Glutamatergic neuron (in vitro differentiated cells): ENCODE data around the gene PACRG. TPM values are rescaled to one million over a fixed set of nuclear protein-coding genes. Genes with fewer than 3 reads are reported as not detected.

Source experiments
- DNase-seq: peaks from one replicate; pipeline ENCODE4 v3.0.0; 2022
- H3K27ac Mint-ChIP-seq: one replicate; pipeline ENCODE4 v1.8.0; 2020; ENCODE audit warnings: mild to moderate bottlenecking, mixed read lengths, inconsistent platforms; ENCODE audit not compliant: unreplicated experiment
- H3K27me3 Mint-ChIP-seq: one replicate; pipeline ENCODE4 v1.8.0; 2020; ENCODE audit warnings: mild to moderate bottlenecking, moderate library complexity, mixed read lengths, inconsistent platforms; ENCODE audit not compliant: unreplicated experiment
- H3K36me3 Mint-ChIP-seq: one replicate; pipeline ENCODE4 v1.8.0; 2020; ENCODE audit warnings: mild to moderate bottlenecking, mixed read lengths, inconsistent platforms; ENCODE audit not compliant: unreplicated experiment
- H3K4me1 Mint-ChIP-seq: one replicate; pipeline ENCODE4 v1.8.0; 2020; ENCODE audit warnings: mild to moderate bottlenecking, low read depth, mixed read lengths, inconsistent platforms; ENCODE audit not compliant: unreplicated experiment
- H3K4me3 Mint-ChIP-seq: one replicate; pipeline ENCODE4 v1.8.0; 2020; ENCODE audit warnings: mild to moderate bottlenecking, mixed read lengths, inconsistent platforms; ENCODE audit not compliant: unreplicated experiment
- H3K9me3 Mint-ChIP-seq: one replicate; pipeline ENCODE4 v1.8.0; 2020; ENCODE audit warnings: mild to moderate bottlenecking, moderate library complexity, mixed read lengths, inconsistent platforms; ENCODE audit not compliant: unreplicated experiment
- total RNA-seq: library from RNA; stranded (reverse); fragmentation: NEBNext Ultra II Directional; extraction: Animal tissue kit (Norgen Biotek cat#: 25700); gene quantifications from one replicate; pipeline ENCODE4 v1.2.1, GENCODE V29; 2021; ENCODE audit not compliant: unreplicated experiment
- TF ChIP-seq, protein P1 (sequence below): fragments of 200-600 bp; sonication (generic); IDR thresholded peaks from one replicate; pipeline ENCODE4 v1.5.0; 2021; ENCODE audit not compliant: partially characterized antibody, unreplicated experiment

The PACRG gene
- total RNA-seq, 1 donor from 2014 or later = not detected

DNA sequence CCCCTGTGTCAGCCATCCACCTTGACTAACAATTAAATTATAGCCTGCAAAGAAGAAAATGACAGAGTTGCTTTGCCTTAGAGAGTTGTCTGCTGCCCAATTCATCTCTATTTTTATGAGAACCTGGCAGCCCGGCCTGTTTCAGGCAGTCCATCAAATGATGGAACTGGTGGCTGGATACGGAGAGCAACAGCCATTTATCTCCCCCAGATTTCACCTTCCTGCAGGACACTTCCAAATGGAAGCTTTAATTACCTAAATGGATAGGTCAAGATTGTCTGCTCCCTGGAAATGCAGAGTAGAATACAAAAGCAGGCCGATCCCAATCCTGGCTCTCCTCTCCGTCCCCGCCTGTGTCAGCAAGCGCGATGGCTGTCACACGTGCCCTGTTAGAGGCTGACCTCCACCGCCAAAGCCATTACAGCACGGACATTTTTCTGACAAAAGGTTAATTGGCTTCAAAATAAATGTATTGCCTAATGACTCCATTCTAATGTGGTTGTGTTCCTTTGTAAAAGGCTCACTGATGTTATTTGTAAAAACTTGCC, 86.7 kb downstream of the PACRG start:
- Mint-ChIP-seq H3K36me3 (no peaks in the 10 kb centered on the region), H3K9me3 (no peaks in the 10 kb centered on the region), H3K4me3 (no peak overlapping the region), H3K27me3 (no peaks in the 10 kb centered on the region), H3K27ac (no peak overlapping the region), H3K4me1 (peaks cover 3% of the 10 kb centered on the region)
- TF ChIP-seq, protein P1, sequence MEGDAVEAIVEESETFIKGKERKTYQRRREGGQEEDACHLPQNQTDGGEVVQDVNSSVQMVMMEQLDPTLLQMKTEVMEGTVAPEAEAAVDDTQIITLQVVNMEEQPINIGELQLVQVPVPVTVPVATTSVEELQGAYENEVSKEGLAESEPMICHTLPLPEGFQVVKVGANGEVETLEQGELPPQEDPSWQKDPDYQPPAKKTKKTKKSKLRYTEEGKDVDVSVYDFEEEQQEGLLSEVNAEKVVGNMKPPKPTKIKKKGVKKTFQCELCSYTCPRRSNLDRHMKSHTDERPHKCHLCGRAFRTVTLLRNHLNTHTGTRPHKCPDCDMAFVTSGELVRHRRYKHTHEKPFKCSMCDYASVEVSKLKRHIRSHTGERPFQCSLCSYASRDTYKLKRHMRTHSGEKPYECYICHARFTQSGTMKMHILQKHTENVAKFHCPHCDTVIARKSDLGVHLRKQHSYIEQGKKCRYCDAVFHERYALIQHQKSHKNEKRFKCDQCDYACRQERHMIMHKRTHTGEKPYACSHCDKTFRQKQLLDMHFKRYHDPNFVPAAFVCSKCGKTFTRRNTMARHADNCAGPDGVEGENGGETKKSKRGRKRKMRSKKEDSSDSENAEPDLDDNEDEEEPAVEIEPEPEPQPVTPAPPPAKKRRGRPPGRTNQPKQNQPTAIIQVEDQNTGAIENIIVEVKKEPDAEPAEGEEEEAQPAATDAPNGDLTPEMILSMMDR = no peak
- no peak for DNase-seq

DNA sequence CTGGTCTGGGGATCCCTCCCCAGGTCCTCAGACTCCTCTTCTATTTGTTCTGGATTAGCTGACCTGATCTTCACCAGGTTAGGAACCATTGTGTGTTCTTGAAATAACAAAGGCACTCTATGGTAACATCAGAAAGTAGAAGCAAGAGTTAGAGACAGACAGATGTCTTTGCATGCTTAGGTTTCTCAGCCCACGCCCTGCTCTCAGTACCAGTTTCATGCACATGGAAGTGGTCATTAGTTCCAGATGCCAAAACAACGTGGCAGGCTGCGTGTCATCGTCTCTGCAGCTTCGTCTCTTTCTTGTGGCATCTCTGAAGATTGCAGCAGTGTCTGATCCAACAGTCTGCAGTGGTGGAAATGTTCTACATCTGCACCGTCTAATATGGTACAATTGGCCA, 89.4 kb downstream of the PACRG start:
- no peaks in the 10 kb centered on the region for H3K36me3 Mint-ChIP-seq
- DNase-seq = no peak

DNA sequence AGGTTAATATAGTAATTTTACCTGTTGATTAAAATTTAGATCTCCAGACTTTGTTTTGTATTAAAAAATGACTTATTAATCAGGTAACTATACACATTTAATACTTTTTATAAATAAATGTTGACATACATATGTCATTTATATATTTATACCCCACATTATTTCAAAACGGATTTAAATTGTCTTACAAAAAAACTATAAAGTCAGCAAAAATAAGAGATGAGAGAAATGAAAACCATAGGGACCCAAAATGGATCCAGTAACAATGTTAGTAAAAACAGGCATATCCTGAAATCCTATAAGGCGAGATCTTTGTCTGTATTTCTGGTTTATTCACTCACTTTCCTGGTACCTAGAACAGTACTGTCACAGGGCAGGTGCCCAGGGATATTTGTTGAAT, 91.5 kb downstream of the PACRG start:
- no peaks in the 10 kb centered on the region for H3K9me3 Mint-ChIP-seq
- TF ChIP-seq, protein P1 = no peak
- no peak overlapping the region for H3K4me3 Mint-ChIP-seq
- H3K27ac Mint-ChIP-seq = no peak overlapping the region
- peaks cover 1% of the 10 kb centered on the region for H3K27me3 Mint-ChIP-seq
- H3K36me3 Mint-ChIP-seq = no peaks in the 10 kb centered on the region
- DNase-seq = no peak
- peaks cover 6% of the 10 kb centered on the region for H3K4me1 Mint-ChIP-seq

More for the DNA sequence above, 89.4 kb downstream of the PACRG start:
- Mint-ChIP-seq H3K4me3 (no peak overlapping the region), H3K27ac (no peak overlapping the region), H3K27me3 (peaks cover 1% of the 10 kb centered on the region), H3K4me1 (peaks cover 6% of the 10 kb centered on the region), H3K9me3 (no peaks in the 10 kb centered on the region)
- TF ChIP-seq, protein P1 = no peak

DNA sequence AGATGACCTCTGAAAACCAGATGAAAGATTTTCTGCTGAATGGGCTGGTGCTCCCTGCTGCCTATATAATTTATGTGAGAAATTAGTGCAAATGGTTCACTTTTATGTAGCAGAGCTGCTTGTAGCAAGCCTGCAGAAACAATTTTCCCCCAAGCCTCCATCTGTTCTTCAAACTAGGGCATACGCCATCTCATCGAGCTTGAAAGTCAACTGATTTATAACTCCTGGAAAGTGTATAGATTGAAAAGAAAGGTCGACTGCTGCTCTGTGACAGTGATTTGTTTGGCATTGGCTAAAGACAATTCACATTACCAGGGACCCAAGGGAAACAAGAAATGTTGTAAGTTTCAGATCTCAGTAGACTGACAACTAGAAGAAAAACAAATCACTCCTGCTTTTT, 93.3 kb downstream of the PACRG start:
- Mint-ChIP-seq H3K4me1 (peaks cover 3% of the 10 kb centered on the region), H3K36me3 (no peaks in the 10 kb centered on the region), H3K27me3 (peaks cover 1% of the 10 kb centered on the region), H3K9me3 (no peaks in the 10 kb centered on the region), H3K27ac (no peak overlapping the region), H3K4me3 (no peak overlapping the region)
- no peak for DNase-seq
- TF ChIP-seq, protein P1 = no peak

DNA sequence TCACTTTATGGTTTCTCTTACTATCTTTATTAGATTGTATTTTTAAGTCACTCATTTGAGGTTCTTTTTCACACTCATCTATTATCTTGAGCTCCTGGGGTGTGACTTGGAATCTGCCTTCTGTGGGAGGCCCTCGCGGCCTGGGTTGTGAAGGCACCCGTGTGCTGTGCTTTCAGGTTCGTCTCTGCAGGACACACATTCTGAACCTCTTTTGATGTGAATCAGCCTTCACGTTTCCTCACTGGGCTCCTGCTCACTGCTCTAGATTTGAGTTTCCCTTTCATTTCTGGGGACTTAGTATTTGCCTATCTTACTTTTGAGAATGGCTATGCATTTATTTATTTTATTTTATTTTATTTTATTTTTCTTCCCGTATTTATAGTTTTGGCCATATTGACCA, 97.8 kb downstream of the PACRG start:
- no peak for DNase-seq
- Mint-ChIP-seq H3K27ac (no peak overlapping the region), H3K27me3 (peaks cover 1% of the 10 kb centered on the region), H3K4me3 (no peak overlapping the region), H3K9me3 (no peaks in the 10 kb centered on the region), H3K36me3 (no peaks in the 10 kb centered on the region), H3K4me1 (peaks cover 3% of the 10 kb centered on the region)
- TF ChIP-seq, protein P1 = no peak
